GM12891 (cell line): ENCODE results near the gene PYGO2.
"Not testable (repeated sequence)": the region's sequence is repeated elsewhere in the genome, so short reads cannot be mapped to it uniquely, and the experiment has no call there.

Experiments
- DNase-seq: peaks from one replicate; pipeline ENCODE4 v3.0.0; 2011; ENCODE audit warnings: low spot score; ENCODE audit not compliant: insufficient read length
- FAIRE-seq: peaks from 2 replicates; lab custom pipeline; 2011; peaks lifted over from hg19 to GRCh38; lab: Jason Lieb, UNC
- PAX5 ChIP-seq: IDR thresholded peaks from 2 replicates; pipeline ENCODE4 v1.6.1; 2011; ENCODE audit warnings: low read length, moderate library complexity, mild to moderate bottlenecking; ENCODE audit not compliant: insufficient read depth, severe bottlenecking
- POLR2A ChIP-seq: IDR thresholded peaks from 2 replicates; pipeline ENCODE4 v1.6.1; 2011; ENCODE audit warnings: low read depth, low read length, control low read depth
- POLR2AphosphoS5 ChIP-seq: IDR thresholded peaks from 2 replicates; pipeline ENCODE4 v1.6.1; 2011; ENCODE audit warnings: low read depth, low read length, control low read depth
- POU2F2 ChIP-seq: IDR thresholded peaks from 2 replicates; pipeline ENCODE4 v1.6.1; 2011; ENCODE audit warnings: low read depth, mild to moderate bottlenecking, control low read depth, low read length, moderate library complexity
- SPI1 ChIP-seq: IDR thresholded peaks from 2 replicates; pipeline ENCODE4 v1.6.1; 2011; ENCODE audit warnings: low read depth, low read length, control low read depth
- TAF1 ChIP-seq: IDR thresholded peaks from 2 replicates; pipeline ENCODE4 v1.6.1; 2011; ENCODE audit warnings: low read depth, low read length, control low read depth

The PYGO2 gene

DNA sequence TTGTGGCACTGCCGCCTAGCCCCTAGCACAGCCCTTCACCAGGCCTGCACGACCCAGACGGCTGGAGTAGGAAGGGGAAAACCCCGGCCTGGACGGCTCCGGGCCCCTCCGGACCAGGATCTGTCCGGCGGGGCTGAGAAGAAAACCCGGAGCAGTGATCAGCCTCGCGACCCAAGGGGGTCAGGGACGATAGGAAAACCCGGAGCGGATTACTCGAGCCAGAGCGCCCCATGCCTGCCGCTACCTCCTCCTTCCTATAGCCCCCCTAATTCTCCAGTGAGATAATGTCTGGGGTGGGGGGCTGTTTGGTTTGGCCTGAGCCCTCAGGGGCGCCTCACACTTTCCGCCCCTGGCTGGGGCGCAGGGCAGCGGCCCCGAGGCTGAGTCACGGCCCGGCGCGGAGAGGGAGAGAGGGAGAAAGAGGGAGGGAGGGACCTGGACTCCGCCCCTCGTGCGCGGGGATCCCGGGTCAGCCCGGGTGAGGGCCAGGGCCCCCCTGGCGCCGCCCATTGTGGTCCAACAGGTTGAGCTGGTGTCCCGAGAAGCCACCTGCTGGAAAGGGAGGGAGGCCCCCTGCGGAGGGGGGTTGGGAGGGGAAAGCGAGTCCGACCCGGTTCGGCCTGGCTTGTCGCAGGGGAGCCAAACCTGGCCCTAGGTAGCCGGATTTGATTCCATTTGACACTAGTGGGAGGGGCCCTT, 39.3 kb upstream of the PYGO2 start:
- FAIRE-seq (peak; percentile 83), DNase-seq (peak; percentile 84)
- peak; percentile 72; the same call in 1 of the 2 replicates for TF ChIP-seq POU2F2
- TF ChIP-seq SPI1: no peak

DNA sequence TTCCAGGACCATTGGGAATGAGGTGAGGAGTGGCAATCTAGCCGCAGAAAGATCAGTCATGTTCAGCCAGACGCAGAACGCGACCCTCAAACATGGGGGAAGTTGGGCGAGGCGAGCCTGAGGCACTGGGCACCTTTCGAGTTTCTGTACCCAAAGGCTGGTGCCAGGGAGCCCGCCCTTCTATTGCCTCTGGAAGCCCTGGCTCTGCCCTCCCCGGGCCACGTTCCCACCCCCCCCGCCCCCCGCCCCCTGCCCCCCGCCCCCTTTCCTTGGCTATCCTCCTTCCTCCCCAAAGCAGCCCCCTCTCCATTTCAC, 38.8 kb upstream of the PYGO2 start:
- FAIRE-seq: no peak
- TF ChIP-seq POLR2AphosphoS5 (no peak), PAX5 (no peak), TAF1 (no peak), POLR2A (no peak), POU2F2 (no peak), SPI1 (no peak)
- DNase-seq: no peak

- FAIRE-seq (peak; percentile 9), DNase-seq (no peak)
- TF ChIP-seq TAF1 (no peak), SPI1 (no peak; the same call in 1 of the 2 replicates), POU2F2 (peak; percentile 91), POLR2A (peak; percentile 76; the same call in 1 of the 2 replicates), POLR2AphosphoS5 (peak; percentile 85), PAX5 (no peak)
Measured at GRCh38 chr1:154999571-155000410, 38.2 kb upstream of the PYGO2 start.

DNA sequence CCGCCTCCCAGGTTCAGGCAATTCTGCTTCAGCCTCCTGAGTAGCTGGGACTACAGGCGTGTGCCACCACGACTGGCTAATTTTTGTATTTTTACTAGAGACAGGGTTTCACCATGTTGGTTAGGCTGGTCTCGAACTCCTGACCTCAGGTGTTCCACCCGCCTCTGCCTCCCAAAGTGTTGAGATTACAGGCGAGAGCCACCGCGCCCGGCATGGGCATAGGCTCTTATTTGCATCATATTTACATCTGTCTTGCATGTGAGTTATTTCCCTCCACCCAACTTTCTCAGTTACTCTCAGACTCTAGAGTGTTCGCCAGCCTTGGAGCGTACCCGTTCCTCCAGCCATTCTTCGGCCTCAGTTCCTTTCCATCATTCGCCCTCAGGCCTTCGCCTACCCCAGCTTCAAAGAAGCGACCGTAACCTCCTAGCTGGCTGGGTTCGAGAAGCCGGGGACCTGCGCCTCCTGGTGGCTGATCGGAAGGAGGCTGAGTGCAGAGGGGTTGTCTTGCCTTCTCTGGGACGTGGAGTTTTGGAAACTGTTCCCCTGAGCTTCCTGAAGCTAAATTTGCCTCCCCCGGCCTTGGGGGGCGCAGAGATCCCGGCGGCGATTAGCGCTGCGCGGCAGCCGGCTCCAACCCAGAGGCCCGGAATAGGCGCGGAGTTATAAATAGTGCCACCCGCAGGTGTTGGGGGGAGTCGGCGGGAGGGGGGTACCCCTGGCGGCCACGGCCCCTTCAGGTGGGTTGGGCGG, 37.4 kb upstream of the PYGO2 start:
- peak; percentile 73 for TF ChIP-seq POLR2A
- peak; percentile 51; the same call in 1 of the 2 replicates for TF ChIP-seq TAF1
- peak; percentile 71; the same call in 1 of the 2 replicates for TF ChIP-seq POLR2AphosphoS5
- TF ChIP-seq SPI1: 0 out of 2 replicates have a peak, but pooled peaks have one; percentile 21
- TF ChIP-seq PAX5: no peak
- no peak; the same call in none of the 2 replicates for TF ChIP-seq POU2F2
- FAIRE-seq (peak; percentile 84), DNase-seq (peak; percentile 76)

GRCh38 chr1:154998201-154998780, 36.7 kb upstream of the PYGO2 start:
- peak; percentile 41 for FAIRE-seq
- DNase-seq: no peak
- no peak for TF ChIP-seq SPI1
- TF ChIP-seq POU2F2: no peak
- no peak for TF ChIP-seq TAF1
- no peak for TF ChIP-seq POLR2A
- no peak for TF ChIP-seq PAX5
- no peak for TF ChIP-seq POLR2AphosphoS5

DNA sequence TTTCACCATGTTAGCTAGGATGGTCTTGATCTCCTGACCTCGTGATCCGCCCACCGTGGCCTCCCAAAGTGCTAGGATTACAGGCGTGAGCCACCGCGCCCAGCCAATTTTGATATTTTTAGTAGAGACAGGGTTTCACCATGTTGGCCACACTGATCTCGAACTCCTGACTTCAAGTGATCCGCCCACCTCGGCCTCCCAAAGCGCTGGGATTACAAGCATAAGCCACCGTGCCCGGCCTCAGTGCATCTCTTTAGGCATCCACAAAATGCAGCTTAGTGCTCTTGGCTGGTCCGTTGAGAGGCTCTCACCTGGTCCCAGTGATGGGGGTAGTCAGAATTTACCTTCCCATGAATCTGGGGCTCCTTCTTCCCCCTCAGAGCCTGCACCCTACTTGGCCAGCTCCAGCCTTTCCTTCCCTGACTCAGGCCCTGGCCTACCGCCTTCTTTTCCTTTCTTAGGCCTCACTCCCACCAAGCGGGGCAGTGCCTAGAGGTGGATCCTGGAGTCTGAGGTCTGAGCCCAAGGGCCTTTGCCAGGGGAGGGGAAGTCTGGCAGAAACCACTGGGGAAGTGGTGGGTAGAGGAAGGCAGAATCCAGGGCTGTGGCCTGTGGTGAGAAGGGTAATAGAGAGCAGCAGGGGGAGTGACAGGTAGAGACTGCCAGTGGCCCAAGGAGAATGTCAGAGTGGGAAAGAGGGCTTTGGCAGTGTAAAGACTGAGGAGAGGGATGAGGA, 35.6 kb upstream of the PYGO2 start:
- TF ChIP-seq POLR2A (no peak), SPI1 (0 out of 2 replicates have a peak, but pooled peaks have one; percentile 3)
- FAIRE-seq (no peak), DNase-seq (no peak)

GRCh38 chr1:154995301-154995983, 33.9 kb upstream of the PYGO2 start:
- DNase-seq, FAIRE-seq: not testable (repeated sequence)

DNA sequence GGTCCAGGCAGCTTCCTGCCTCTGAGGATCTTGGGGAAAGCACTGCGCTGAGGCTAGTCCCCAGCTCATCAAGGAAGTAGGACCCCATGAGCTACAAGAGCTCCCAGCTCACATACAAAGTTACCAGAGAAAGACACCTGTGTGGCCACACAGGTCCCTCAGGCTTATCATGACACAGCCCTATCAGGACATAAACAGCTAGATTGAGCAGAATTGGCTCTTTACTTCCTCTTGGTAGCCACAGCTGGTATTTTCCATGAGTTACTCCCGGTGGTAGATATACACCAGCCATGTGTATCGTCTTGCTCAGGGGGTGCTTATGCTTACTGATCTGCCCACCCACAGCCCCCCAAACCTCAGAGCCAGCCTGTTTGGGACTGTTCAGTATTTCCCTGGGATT, 33.0 kb upstream of the PYGO2 start:
- DNase-seq: no peak
- FAIRE-seq: no peak
- TF ChIP-seq SPI1: no peak

DNA sequence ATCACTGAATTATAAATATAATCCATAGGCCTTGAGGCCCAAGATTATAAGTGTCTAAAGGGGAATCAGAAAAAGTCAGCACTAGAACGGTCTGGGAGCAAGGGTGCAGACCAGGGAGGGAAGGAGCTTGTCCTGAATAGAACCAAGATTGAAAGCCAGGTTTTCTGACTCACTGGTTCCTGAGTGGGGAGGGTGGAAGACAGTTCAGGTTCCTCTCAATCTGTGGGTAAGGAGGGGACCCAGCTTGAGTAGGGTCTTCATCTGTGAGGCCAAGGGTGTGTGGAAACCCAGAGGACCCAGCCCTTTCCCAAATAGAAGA, 32.6 kb upstream of the PYGO2 start:
- FAIRE-seq (no peak), DNase-seq (no peak)
- no peak for TF ChIP-seq TAF1
- TF ChIP-seq POU2F2: no peak
- no peak for TF ChIP-seq POLR2A
- TF ChIP-seq SPI1: no peak
- no peak for TF ChIP-seq PAX5
- no peak for TF ChIP-seq POLR2AphosphoS5

GRCh38 chr1:154993572-154994268, 32.1 kb upstream of the PYGO2 start, which contains the start of gene LENEP:
TSS of gene LENEP (plus strand) at chr1:154993586. CDS start at chr1:154993608, 22 bp downstream.
- FAIRE-seq: no peak
- TF ChIP-seq PAX5 (no peak), POLR2AphosphoS5 (no peak), POU2F2 (no peak), TAF1 (no peak), POLR2A (no peak), SPI1 (no peak)
- DNase-seq: no peak
